GM12873 (cell line): ENCODE measurements around the gene VWC2.
A peak's percentile ranks its signal among the peaks of the same experiment; 100 is the strongest.

Source experiments
- TF ChIP-seq, protein P1 (sequence below): IDR thresholded peaks from 2 replicates; pipeline ENCODE4 v1.5.1; 2012; ENCODE audit warnings: low read depth, mild to moderate bottlenecking, moderate library complexity, low read length, control low read depth; ENCODE audit not compliant: insufficient read depth; ENCODE audit errors: missing control alignments

VWC2 gene

DNA sequence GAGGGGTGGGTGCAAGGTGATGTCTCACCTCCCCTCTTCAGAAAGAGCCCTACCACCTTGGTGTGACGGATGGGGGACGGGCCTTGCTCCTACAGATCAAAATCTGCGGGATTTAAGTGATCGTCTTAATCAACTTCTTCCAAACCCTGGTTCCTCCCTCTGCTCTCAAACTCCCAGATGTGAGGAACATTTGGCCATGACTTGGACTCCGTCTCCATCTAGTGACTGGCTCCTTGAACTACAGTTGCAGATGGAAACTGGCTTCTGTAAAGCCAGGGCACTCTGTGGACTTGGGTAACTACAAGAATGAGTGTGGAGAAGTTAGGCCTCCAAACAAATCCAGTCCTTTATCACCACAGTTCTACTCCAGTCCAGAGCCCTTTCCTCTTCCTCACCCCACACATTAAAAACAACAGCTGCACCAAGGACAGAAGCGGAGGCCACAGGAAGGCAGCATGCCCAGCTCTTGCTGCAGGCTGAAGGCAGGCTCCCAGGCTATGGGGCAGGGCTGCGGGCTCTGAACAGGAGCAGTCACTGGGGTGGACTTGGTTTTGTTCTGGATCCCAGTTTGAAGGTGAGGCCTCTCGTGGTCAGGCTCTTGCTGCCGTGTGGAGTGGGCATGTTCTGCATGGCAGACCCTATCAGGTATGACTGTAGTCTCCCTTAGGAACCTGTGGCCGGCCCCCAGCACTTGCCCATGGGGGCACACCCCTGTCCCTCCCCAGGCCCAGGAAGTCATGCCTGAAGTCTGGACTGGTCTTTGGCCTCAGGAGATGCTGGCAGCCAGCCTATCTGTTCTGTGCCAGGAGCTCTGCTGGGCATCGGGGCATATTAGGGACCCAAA, 79.4 kb downstream of the VWC2 start:
- TF ChIP-seq, protein P1, sequence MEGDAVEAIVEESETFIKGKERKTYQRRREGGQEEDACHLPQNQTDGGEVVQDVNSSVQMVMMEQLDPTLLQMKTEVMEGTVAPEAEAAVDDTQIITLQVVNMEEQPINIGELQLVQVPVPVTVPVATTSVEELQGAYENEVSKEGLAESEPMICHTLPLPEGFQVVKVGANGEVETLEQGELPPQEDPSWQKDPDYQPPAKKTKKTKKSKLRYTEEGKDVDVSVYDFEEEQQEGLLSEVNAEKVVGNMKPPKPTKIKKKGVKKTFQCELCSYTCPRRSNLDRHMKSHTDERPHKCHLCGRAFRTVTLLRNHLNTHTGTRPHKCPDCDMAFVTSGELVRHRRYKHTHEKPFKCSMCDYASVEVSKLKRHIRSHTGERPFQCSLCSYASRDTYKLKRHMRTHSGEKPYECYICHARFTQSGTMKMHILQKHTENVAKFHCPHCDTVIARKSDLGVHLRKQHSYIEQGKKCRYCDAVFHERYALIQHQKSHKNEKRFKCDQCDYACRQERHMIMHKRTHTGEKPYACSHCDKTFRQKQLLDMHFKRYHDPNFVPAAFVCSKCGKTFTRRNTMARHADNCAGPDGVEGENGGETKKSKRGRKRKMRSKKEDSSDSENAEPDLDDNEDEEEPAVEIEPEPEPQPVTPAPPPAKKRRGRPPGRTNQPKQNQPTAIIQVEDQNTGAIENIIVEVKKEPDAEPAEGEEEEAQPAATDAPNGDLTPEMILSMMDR = peak; percentile 87

DNA sequence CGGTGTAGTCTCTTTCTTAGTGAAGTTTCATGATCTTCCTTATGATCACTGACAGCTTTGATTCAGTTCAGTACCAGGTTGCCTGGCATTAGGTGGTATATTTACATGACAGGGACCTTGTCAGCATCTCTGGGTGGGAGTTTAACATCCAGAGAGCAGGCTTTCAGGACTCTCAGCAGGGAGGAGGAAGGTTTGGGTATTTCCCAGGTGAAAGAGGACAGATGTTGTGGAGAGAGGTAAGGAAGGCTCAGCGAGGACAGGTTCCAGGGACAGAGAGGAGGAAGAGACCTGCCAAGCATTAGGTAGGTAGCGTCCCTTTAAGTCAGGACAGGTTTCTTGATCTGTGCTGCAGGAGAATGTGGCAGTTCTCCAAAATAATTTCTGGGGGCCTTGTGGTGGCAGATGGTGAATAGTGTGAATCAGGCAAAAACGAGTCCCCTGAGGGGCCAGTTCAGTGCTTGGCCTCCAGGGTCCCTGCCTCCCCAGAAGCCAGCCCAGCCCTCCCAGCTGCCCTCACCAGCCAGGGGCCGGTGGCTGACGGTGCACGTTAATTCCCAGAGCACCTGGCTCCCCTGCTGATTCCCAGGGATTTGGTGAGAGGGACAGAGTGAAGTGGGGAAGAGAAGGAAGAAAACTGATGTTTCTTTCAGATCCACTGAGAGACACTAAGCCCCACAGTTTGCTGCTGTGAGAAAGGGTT, 82.0 kb downstream of the VWC2 start:
- TF ChIP-seq, protein P1 = no peak

DNA sequence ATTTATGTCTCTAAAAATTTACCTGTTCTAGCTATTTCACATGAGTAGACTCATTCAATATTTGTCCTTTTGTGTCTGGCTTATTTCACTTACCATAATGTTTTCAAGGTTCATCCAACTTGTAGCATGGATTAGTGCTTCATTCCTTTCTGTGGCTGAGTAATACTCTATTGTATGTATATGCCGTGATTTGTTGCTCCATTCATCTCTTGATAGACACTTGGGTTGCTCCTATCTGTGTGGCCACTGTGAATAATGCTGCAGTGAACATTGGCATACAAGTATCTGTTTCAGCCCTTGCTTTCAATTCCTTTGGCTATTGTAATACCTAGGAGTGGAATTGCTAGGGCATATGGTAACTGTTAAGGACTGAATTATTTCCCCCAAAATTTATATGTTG, 86.9 kb downstream of the VWC2 start:
- TF ChIP-seq, protein P1 = no peak

DNA sequence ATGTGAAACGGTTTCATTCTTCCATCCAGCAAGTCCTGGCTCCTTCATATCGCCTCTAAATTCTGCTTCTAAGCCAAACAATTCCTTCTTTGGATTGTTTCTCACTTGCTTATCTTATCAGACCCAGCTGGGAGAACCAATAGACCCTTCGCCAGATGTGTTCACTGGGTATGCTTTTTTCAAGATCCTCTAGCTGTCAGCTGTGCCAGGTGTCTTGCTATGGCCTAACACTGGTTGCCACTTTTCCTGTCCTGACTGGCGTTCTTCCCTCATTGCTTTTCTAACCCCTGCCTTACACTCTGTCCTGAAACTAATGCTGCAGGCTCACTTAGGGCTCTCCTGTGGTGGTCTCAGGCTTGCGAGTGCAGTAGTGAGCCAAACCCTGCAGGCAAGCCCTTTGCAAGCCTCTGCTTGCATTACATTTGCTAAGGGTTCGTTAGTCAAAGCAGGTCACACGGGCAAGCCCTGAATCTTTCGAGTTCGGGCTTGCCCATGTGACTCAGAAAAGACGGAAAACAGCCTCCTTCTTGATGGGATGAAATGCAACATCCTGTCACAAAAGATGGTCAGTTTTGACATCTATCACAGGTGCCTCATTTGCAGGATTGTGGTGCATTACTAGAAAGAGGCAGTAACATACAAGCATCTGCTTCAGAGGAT, 92.8 kb downstream of the VWC2 start:
- TF ChIP-seq, protein P1 = no peak

DNA sequence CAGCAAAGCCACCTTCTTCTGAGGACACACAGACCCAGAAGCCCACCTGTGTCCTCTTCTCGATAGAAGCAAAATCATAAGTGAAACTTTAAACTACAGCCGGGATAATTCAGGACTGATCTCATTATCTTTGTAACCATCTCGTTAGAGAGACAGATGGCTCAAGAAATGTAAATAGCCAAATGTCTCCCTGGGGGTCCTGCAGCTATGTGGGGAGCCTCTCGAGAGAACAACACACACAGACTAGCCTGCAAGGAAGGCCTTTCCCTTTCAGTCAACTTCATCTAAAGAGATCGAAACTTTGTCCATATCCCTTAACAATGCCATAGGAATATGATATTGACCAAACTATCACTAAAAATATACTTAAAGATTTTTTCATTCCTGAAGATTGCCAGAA, 93.5 kb downstream of the VWC2 start:
- TF ChIP-seq, protein P1 = no peak

DNA sequence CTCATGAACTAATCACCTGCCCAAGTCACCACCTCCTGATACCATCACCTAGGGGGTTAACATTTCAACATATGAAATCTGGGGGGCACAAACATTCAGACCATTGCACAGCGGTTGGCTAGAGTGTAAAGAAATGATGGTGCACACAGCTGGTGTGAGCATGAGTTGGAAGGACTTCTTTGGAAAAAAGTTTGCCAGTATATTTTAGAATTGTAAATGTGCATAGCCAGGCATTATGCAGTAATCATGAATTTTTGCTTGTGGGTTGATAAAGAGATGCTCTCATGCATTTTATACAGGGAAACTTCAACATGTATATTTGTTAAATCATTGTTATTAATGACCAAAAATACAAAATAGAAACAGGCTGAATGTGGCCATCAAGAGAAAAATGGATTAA, 100.0 kb downstream of the VWC2 start:
- TF ChIP-seq, protein P1 = no peak

DNA sequence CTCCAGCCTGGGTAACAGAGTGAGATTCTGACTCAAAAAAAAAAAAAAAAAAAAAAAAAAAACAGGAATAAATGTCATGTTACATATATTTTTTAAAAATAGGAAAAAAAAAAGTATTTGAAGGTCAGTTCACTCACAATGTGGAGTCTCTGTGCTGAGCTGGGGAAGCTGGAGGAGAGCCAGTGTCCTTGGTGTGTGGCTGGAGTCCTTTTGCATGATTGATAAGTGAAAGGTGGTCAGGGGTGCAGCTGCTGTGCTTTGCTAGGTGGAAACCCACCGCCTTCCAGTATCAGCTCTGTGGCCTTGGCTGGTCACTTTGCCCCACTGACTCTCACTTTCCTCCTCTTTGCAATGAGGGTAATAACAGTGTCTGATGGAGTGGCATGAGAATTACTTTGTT, 101.9 kb downstream of the VWC2 start:
- TF ChIP-seq, protein P1 = no peak
